Prostate gland (tissue), 2 donors: Measurements from ENCODE around the gene GTF2IRD1.

Source experiments
- CTCF ChIP-seq, 4 experiments: fragments of 200-600 bp in 2 of 4; fragments of 450-650 bp in 2 of 4; sonication (generic) in 2 of 4; IDR thresholded peaks; 1 replicate in 3 of 4; 2 replicates in 1 of 4; pipeline ENCODE4 v1.5.1; 2016 to 2019; ENCODE audit warnings: antibody characterized with exemption in 4 of 4, mild to moderate bottlenecking in 2 of 4, moderate library complexity in 2 of 4
- POLR2A ChIP-seq: fragments of 450-650 bp; IDR thresholded peaks from one replicate; pipeline ENCODE4 v1.6.1; 2016; ENCODE audit warnings: antibody characterized with exemption, mild to moderate bottlenecking
- POLR2AphosphoS5 ChIP-seq: sonication (generic); formaldehyde crosslinking; IDR thresholded peaks from one replicate; pipeline ENCODE4 v1.6.1; 2017; ENCODE audit warnings: antibody characterized with exemption

GRCh38 chr7:74405899-74406512 is 47.7 kb upstream of the GTF2IRD1 start:
- TF ChIP-seq POLR2AphosphoS5 (no peak), CTCF (IDR thresholded peaks at IDR 0.05) (no peak), POLR2A (no peak)
